Measurements from ENCODE around the gene ZCWPW1. TPM values are rescaled to one million over a fixed set of nuclear protein-coding genes. Genes with fewer than 3 reads are reported as not detected.
A peak's percentile ranks its signal among the peaks of the same experiment; 100 is the strongest.
"Not testable (repeated sequence)": the region's sequence is repeated elsewhere in the genome, so short reads cannot be mapped to it uniquely, and the experiment has no call there.

ZCWPW1 gene
- total RNA-seq, 2 donors from 2014 or later, result 1.6 to 3.3 TPM

DNA sequence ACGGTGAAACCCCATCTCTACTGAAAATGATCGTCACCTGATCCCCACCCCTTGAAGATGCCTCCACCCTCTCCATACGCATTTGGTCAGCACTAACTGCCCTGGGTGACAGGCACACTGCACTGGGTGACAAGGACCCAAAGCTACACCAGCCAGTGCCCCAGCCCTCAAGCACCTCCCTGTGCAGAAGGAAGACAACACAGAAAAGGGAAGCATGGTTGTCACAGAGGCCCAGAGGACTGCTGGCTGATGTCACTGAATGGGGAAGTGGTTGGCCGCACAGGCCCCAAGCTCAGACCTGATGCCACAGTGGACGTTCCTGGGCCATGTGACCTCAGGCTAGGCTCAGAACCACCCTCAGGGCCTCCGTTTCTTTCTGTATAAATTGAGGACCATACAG lies 59.4 kb downstream of the ZCWPW1 start:
- Histone ChIP-seq H3K27me3 (no peaks in the 10 kb centered on the region), H3K4me1 (no peaks in the 10 kb centered on the region), H3K4me3 (no peak overlapping the region), H3K9me3 (no peaks in the 10 kb centered on the region), H3K27ac (peak overlapping the region in 2 of 4 donors; percentile 6 to 67), H3K36me3 (replicated peaks in 1 of 2; ENCODE audit: insufficient read depth in 1 of 2, low read depth in 2 of 2) (no peaks in the 10 kb centered on the region)
- 66 to 78% methylated on average over 6 of the region's 6 CpGs for WGBS, 2 donors
- ATAC-seq (peak; percentile 23), DNase-seq (peak in 3 of 4 donors; percentile 25 to 81 (median 29))
- intact Hi-C loops (cut with DNase I), result no loop called here
- TF ChIP-seq, protein P1, sequence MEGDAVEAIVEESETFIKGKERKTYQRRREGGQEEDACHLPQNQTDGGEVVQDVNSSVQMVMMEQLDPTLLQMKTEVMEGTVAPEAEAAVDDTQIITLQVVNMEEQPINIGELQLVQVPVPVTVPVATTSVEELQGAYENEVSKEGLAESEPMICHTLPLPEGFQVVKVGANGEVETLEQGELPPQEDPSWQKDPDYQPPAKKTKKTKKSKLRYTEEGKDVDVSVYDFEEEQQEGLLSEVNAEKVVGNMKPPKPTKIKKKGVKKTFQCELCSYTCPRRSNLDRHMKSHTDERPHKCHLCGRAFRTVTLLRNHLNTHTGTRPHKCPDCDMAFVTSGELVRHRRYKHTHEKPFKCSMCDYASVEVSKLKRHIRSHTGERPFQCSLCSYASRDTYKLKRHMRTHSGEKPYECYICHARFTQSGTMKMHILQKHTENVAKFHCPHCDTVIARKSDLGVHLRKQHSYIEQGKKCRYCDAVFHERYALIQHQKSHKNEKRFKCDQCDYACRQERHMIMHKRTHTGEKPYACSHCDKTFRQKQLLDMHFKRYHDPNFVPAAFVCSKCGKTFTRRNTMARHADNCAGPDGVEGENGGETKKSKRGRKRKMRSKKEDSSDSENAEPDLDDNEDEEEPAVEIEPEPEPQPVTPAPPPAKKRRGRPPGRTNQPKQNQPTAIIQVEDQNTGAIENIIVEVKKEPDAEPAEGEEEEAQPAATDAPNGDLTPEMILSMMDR (IDR thresholded peaks at IDR 0.05), result no peak
- TF ChIP-seq POLR2A (IDR thresholded peaks at IDR 0.05), result peak in 1 of 3 donors; percentile 31

DNA sequence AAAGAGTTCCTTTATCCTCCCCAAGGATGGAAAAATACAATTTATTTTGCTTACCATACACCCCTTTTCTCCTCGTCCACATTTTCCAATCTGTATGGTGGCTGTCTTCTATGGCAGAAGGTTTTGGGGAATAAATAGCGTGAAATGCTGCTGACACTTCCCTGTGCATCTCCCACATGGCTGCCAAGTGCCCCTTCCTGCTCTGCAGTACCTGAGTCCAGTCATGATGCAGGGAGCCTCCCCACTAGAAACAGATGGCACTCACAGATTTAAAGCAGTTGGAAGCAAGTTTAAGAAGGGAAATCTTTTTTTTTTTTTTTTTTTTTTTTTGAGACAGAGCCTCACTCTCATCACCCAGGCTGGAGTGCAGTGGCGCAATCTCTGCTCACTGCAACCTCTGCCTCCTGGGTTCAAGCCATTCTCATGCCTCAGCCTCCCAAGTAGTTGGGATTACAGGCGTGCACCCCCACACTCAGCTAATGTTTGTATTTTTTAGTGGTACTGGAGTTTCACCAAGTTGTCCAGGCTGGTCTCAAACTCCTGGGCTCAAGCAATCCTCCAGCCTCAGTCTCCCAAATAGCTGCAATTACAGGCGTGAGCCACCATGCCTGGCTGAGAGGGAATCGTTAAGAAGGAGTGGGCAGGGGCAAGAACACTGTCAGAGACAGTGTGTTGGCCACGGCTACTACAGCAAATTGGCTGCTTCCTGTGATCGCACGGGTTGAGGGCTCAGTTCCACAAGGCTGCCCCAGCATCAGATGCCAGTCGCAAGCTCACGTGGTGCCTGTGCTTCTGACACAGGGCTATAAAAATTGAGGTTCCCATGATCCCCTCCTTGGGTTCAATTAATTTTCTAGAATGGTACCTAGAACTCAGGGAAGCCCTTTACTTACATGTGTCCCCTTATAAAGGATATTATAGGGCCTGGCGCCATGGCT lies 60.6 kb downstream of the ZCWPW1 start:
- intact Hi-C loops (cut with DNase I), result no loop called here
- ATAC-seq (no peak), DNase-seq (peak in 1 of 4 donors; percentile 43)
- Histone ChIP-seq H3K4me1 (no peaks in the 10 kb centered on the region), H3K4me3 (no peak overlapping the region), H3K27ac (peak overlapping the region in 1 of 4 donors; percentile 67), H3K36me3 (replicated peaks in 1 of 2; ENCODE audit: insufficient read depth in 1 of 2, low read depth in 2 of 2) (no peaks in the 10 kb centered on the region), H3K27me3 (no peaks in the 10 kb centered on the region), H3K9me3 (no peaks in the 10 kb centered on the region)
- 81 to 86% methylated on average over 12 of the region's 12 CpGs for WGBS, 2 donors
- TF ChIP-seq, protein P1 (IDR thresholded peaks at IDR 0.05), result no peak
- TF ChIP-seq POLR2A (IDR thresholded peaks at IDR 0.05), result no peak

DNA sequence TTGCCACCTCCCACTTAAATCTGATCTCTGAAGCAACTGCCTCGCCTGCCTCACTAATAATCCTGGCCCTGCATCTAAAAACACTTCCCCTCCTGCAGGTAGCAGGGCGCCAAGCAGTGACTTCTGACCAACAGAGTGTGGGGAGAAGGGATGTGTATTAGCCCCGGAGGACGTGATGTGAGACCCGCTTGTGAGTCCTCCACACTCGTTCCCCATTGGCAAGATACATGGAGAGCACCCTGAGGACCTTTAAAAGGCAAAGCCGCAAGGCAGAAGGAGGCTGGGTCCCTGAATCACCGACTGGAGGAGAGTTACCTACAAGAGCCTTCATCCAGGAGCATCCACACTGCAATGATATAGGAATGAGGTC lies 61.3 kb downstream of the ZCWPW1 start:
- DNase-seq (no peak), ATAC-seq (no peak)
- H3K27ac ChIP-seq, result no peak overlapping the region
- H3K4me3 ChIP-seq, result no peak overlapping the region
- no peaks in the 10 kb centered on the region for H3K9me3 ChIP-seq
- TF ChIP-seq POLR2A (IDR thresholded peaks at IDR 0.05), result no peak
- TF ChIP-seq, protein P1 (IDR thresholded peaks at IDR 0.05), result no peak
- H3K36me3 ChIP-seq (replicated peaks in 1 of 2; ENCODE audit: insufficient read depth in 1 of 2, low read depth in 2 of 2), result no peaks in the 10 kb centered on the region
- intact Hi-C loops (cut with DNase I), result no loop called here
- WGBS, 2 donors, result 91 to 92% methylated on average over 8 of the region's 8 CpGs
- H3K4me1 ChIP-seq, result no peaks in the 10 kb centered on the region
- no peaks in the 10 kb centered on the region for H3K27me3 ChIP-seq

DNA sequence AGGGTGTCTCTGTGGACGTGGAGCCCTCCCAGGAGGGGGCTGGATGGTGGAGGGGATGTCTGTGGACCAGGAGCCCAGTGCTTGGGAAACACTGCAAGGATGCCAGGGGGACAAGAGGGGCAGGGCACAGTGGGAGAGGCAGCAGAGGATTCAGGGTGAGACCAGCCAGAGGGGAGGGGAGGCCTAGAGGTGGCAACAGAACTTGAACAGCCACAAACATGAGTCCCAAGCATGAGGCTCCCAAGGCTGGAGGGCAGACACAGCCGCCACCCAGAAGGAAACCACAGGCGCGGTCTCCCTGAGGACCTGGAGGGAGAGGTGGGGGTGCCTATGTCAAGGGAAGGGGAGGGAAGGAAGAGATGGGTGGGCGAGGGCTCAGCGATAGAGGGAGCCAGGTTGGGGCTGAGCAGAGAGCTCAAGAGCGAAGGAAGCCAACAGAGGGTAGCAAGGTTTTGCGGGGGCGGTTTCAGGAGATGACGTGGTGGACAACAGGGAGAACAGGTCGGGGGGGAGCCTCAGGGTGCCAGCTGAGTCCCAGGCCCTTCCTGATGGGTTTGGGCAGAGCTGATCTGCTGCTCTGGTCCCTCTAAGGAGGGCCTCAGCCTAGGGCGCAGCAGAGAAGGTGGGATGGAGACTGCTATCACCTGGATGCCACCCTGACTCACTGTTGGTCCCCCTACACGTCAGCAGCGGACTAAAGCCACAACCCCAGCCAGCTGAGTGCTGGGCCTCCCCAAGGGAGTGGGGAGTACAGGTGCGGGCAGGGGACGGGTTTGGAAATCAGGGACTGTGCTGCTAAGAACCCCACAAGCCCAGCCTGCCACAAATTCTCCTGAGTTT lies 61.9 kb downstream of the ZCWPW1 start:
- Histone ChIP-seq H3K27ac (no peak overlapping the region), H3K36me3 (replicated peaks in 1 of 2; ENCODE audit: insufficient read depth in 1 of 2, low read depth in 2 of 2) (no peaks in the 10 kb centered on the region), H3K4me1 (no peaks in the 10 kb centered on the region), H3K4me3 (no peak overlapping the region), H3K9me3 (no peaks in the 10 kb centered on the region), H3K27me3 (no peaks in the 10 kb centered on the region)
- intact Hi-C loops (cut with DNase I), result no loop called here
- DNase-seq, result no peak
- TF ChIP-seq, protein P1 (IDR thresholded peaks at IDR 0.05), result no peak
- no peak for TF ChIP-seq POLR2A (IDR thresholded peaks at IDR 0.05)
- WGBS, 2 donors, result 80 to 92% methylated on average over 12 to 16 of the region's 16 CpGs
- no peak for ATAC-seq

DNA sequence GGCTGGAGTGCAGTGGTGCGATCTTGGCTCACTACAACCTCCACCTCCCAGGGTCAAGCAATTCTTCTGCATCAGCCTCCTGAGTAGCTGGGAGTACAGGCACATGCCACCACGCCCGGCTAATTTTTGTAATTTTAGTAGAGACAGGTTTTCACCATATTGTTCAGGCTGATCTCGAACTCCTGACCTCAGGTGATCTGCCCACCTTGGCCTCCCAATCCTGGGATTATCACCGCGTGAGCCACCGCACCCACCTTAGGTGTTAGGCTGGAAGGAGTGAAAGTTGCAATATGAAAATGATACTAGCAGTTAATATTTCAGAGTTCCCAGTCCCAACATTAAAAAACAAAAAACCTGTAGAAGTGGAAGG lies 62.5 kb downstream of the ZCWPW1 start:
- intact Hi-C loops (cut with DNase I); H3K9me3 ChIP-seq; H3K4me1 ChIP-seq; H3K27me3 ChIP-seq; H3K27ac ChIP-seq; DNase-seq; H3K36me3 ChIP-seq (replicated peaks in 1 of 2; ENCODE audit: insufficient read depth in 1 of 2, low read depth in 2 of 2); ATAC-seq; H3K4me3 ChIP-seq: not testable (repeated sequence)
- 93 to 97% methylated on average over 7 of the region's 7 CpGs for WGBS, 2 donors
